UCSD-AML1 (cell line): ENCODE measurements around the gene SPX.

Experiments
- DNase-seq: peaks from one replicate; lab custom pipeline; 2025; ENCODE audit not compliant: unreplicated experiment; lab: John Stamatoyannopoulos, UW

The SPX gene

GRCh38 chr12:21538061-21538653 lies 12.1 kb downstream of the SPX start:
- no peak for DNase-seq

GRCh38 chr12:21539797-21540196 lies 13.7 kb downstream of the SPX start:
- DNase-seq: no peak

- DNase-seq: no peak
Observed at GRCh38 chr12:21541773-21542172, 15.7 kb downstream of the SPX start.

DNA sequence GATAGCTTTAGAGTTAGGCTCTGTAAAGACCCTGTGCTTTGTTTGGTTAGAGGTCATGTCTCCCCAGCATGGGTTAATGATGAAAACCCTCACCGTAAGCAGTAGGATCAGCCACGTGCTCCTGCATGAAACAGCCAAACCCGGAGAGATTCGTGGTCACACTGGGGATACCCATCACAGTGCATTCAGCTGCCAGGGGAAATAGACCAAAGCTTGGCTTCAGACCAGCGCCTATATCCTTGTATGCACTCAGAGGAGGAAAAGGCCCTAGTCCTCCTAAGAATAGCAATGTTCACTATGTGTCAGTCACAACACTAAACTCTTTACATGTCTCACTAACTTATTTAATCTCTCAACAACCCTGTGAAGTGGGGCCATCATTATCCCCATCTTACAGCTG lies 16.3 kb downstream of the SPX start:
- peak; percentile 42 for DNase-seq

- DNase-seq: peak; percentile 13
Observed at GRCh38 chr12:21543151-21543550, 17.1 kb downstream of the SPX start.

DNA sequence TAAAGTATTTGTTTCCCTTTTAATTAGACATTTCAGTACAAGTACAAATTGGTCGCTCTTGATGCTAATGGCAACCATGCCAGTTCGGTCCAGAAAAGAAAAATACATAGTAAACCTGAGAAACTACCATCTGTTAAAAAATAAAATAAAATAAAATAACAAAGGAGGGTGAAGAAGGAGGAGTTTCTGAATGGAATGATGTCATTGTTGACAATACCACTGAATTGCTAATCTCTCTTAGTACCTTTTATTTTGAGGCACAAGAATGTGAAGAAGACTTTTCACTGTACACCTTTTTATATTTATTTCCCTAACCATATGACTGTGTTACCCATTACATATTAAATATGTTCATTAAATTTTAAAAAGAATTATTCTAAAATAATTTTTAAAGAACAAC lies 19.5 kb downstream of the SPX start:
- no peak for DNase-seq

- DNase-seq: no peak
Observed at GRCh38 chr12:21546716-21547115, 20.6 kb downstream of the SPX start.

- DNase-seq: no peak
Observed at GRCh38 chr12:21547437-21547836, 21.3 kb downstream of the SPX start.

DNA sequence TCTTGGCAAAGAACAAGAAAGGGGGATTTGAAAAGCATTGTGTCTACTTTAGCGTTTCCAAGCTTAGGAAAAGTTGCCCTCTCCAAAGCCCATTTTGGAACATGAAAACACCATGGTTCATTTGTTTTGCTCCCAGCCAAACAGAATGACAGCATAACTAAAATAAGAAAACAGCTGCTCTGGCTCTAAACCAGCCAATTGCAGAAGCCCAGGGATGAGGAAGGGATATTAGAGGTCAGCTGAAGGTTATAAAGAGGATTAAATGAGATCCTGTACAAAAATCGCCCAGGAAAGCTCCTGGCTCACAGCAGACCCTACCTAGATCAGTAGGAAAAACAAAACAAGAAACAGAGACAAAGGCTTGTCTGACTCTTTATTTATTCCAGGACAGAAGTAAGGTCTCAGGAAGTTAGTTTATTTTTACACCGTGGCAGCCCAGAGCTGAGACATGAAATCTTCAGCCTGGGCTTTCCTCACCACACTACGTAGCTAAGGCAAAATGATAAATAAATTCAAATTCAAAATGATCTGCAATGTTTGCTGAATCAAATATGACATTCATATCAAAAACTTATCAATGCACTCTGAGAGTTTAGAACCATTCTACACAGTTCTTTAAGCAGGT lies 25.9 kb downstream of the SPX start:
- DNase-seq: no peak

GRCh38 chr12:21552635-21553328 lies 26.7 kb downstream of the SPX start:
- no peak for DNase-seq

DNA sequence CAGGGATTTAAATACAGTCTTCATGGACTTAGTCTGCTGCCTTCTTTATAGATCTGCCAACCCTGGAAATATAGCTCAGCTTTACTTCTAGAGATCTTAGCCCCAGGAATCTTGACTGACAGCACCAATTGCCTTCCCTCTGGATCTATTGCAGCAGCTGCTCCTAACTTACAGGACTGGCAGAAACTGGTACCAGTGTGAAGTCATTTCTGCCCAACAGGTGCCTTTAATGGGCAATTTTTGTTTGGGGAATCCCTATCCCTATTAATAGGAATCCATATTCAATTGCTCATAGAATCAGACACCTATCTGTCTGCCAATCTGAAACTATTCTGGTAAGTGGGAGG lies 27.2 kb downstream of the SPX start:
- DNase-seq: no peak

GRCh38 chr12:21558100-21558679 lies 32.1 kb downstream of the SPX start:
- DNase-seq: no peak

DNA sequence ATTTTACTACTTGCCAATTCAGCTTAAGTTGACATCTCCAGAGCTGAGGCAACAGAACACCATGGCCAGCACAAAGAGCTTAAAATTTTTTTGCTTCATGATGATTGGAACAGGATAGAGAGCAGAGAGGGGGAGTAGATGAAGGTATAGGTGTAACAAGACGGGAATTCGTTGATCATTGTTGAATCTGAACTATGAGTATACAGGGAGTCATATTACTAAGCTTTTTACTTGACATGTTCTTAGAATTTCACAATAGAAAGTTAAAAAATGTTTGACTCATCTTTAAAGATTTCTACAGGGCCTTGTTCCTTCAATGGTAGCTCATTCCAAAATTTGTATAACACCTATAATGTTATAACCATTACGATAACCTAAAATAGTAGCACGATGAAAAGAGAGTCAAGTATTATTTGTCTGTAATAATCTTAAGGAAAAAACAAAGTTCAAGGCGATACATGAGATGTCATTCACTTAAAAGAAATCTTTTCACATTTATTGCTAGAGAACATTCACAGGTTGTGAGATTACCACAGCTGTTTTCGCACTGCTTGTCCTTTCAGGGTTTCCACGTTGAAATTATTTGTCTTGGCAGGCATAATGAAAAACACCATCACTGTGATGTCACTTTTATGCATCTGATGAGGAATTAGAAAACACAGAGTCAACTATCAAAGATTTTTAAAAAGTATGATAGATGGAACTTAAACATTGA lies 33.9 kb downstream of the SPX start:
- no peak for DNase-seq

GRCh38 chr12:21561158-21561557 lies 35.1 kb downstream of the SPX start:
- DNase-seq: no peak

GRCh38 chr12:21562859-21563258 lies 36.8 kb downstream of the SPX start:
- DNase-seq: no peak

GRCh38 chr12:21566223-21566906 lies 40.3 kb downstream of the SPX start:
- no peak for DNase-seq

DNA sequence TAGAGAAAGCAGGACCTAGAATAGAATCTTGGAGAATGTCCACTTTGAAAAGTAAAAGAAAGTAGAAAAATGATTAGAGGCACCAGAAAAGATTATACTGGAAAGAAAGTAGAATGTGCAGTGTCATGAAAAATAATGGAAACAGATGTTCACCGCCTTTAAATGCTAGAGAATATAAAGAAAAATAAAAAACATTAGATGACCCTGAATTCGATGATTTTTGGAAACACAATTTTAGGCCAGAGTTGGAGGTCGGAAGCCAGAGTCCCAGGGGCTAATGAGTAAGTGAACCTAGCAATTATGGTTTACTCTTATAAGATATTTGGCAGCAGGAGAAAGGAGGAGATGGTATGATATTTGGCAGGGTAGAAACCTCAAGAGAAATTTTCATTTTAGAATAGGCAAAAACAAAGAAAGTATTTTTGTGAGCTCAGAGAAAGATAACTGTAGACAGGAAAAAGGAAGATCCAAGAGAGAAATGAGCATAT lies 40.9 kb downstream of the SPX start:
- DNase-seq: no peak

- no peak for DNase-seq
Observed at GRCh38 chr12:21568115-21568514, 42.0 kb downstream of the SPX start.

- DNase-seq: peak; percentile 12
Observed at GRCh38 chr12:21571046-21571445, 45.0 kb downstream of the SPX start.

DNA sequence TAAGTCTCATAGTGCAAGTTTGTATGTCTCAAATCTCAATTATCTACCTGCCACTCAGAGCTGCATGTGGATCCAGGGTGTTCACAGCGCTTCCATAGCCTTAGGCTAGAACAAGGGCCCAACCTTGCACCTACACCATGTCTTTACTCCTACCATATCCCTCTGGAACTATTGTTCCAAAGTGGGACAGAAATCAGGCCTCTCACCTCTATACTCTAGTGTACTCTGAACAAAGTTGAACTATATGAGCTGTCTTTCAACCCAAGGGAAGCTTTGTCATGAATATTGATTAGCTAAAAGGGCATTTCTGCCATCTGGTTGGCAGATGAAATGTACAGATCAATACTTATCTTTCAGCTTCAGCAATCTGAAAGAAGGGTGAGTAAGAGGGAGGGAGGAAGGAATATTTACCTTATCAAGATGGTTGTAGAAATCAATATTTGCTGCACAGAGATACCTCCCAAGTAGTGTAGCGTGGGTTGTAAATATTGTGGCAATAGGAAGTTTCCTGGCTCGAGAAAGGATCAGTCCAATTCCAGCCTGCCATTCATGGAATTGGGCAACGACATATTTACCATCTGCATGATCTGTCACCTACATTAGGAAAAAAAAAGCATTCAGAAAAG lies 47.8 kb downstream of the SPX start:
- DNase-seq: no peak
